Suprapubic skin (tissue), 4 donors: ENCODE results near the gene DGKB. TPM values are rescaled to one million over a fixed set of nuclear protein-coding genes. Genes with fewer than 3 reads are reported as not detected.

Experiments used
- DNase-seq, 2 donors: peaks; one replicate each; pipeline ENCODE4 v3.0.0-alpha.2; 2019; ENCODE audit warnings: low spot score in 2 of 2
- H3K27ac ChIP-seq: fragments of 200-600 bp; sonication (generic); one replicate; pipeline ENCODE4 v1.5.1; 2019
- H3K27me3 ChIP-seq: fragments of 200-600 bp; sonication (generic); one replicate; pipeline ENCODE4 v1.5.1; 2019
- H3K36me3 ChIP-seq: fragments of 200-600 bp; sonication (generic); one replicate; pipeline ENCODE4 v1.5.1; 2019
- H3K4me1 ChIP-seq: fragments of 200-600 bp; sonication (generic); one replicate; pipeline ENCODE4 v1.5.1; 2019
- H3K4me3 ChIP-seq: fragments of 200-600 bp; sonication (generic); one replicate; pipeline ENCODE4 v1.5.1; 2019; ENCODE audit warnings: mild to moderate bottlenecking
- H3K9me3 ChIP-seq: fragments of 200-600 bp; sonication (generic); one replicate; pipeline ENCODE4 v1.5.1; 2019
- EP300 ChIP-seq: sonication (generic); formaldehyde crosslinking; IDR thresholded peaks from one replicate; pipeline ENCODE4 v1.6.1; 2017; ENCODE audit warnings: antibody characterized with exemption
- POLR2A ChIP-seq, 2 donors: fragments of 450-650 bp; IDR thresholded peaks; one replicate each; pipeline ENCODE4 v1.6.1; 2017; ENCODE audit warnings: antibody characterized with exemption in 2 of 2, mild to moderate bottlenecking in 2 of 2, moderate library complexity in 2 of 2
- POLR2AphosphoS5 ChIP-seq, 3 donors: sonication (generic); formaldehyde crosslinking; IDR thresholded peaks; one replicate each; pipeline ENCODE4 v1.6.1; 2017; ENCODE audit warnings: antibody characterized with exemption in 3 of 3
- WGBS: methylation state at CpG from one replicate; pipeline ENCODE4 v1.1.5; 2018; 5-methylcytosine and 5-hydroxymethylcytosine counted together
- total RNA-seq, 4 donors: library from RNA; depleted of rRNA; stranded (reverse); fragments of >200 nt; gene quantifications; one replicate each; pipeline ENCODE4 v1.1.0, GENCODE V29; 2016
- TF ChIP-seq, protein P1 (sequence below), 2 donors: fragments of 200-600 bp in 1 of 2; fragments of 450-650 bp in 1 of 2; sonication (generic) in 1 of 2; IDR thresholded peaks; one replicate each; pipeline ENCODE4 v1.5.1; 2016 to 2019; ENCODE audit warnings: antibody characterized with exemption in 2 of 2, mild to moderate bottlenecking in 1 of 2, moderate library complexity in 1 of 2

Gene DGKB
- total RNA-seq, 4 donors from 2014 or later, result 0.17 to 0.30 TPM; not detected in 2

DNA sequence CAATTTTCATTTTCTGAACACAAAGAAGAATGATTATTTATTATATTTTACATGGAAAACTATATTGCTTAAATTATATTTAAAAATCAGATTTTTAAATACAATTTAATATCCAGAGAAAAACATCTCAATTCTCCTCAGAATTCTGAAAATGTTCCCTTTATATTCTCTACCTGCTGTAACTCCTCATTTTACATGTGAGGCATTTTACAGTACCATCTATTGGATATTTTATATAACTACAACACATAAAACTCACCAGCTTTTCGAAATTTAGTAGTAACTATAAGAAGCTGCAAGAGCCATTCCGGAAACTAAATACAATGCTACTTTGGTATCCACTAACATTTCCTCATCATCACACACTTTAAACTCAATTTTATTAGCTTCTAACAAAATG is 264.6 kb downstream of the DGKB start:
- WGBS, result 75% methylated on average over 2 of the region's 2 CpGs
- DNase-seq, result no peak
- no peak overlapping the region for H3K4me3 ChIP-seq
- H3K4me1 ChIP-seq, result no peaks in the 10 kb centered on the region
- H3K9me3 ChIP-seq, result no peaks in the 10 kb centered on the region
- H3K36me3 ChIP-seq, result no peaks in the 10 kb centered on the region
- no peak for TF ChIP-seq POLR2A (IDR thresholded peaks at IDR 0.05)
- TF ChIP-seq POLR2AphosphoS5 (IDR thresholded peaks at IDR 0.05), result no peak
- TF ChIP-seq, protein P1, sequence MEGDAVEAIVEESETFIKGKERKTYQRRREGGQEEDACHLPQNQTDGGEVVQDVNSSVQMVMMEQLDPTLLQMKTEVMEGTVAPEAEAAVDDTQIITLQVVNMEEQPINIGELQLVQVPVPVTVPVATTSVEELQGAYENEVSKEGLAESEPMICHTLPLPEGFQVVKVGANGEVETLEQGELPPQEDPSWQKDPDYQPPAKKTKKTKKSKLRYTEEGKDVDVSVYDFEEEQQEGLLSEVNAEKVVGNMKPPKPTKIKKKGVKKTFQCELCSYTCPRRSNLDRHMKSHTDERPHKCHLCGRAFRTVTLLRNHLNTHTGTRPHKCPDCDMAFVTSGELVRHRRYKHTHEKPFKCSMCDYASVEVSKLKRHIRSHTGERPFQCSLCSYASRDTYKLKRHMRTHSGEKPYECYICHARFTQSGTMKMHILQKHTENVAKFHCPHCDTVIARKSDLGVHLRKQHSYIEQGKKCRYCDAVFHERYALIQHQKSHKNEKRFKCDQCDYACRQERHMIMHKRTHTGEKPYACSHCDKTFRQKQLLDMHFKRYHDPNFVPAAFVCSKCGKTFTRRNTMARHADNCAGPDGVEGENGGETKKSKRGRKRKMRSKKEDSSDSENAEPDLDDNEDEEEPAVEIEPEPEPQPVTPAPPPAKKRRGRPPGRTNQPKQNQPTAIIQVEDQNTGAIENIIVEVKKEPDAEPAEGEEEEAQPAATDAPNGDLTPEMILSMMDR (IDR thresholded peaks at IDR 0.05), result no peak
- no peak for TF ChIP-seq EP300
- no peak overlapping the region for H3K27ac ChIP-seq
- no peaks in the 10 kb centered on the region for H3K27me3 ChIP-seq

DNA sequence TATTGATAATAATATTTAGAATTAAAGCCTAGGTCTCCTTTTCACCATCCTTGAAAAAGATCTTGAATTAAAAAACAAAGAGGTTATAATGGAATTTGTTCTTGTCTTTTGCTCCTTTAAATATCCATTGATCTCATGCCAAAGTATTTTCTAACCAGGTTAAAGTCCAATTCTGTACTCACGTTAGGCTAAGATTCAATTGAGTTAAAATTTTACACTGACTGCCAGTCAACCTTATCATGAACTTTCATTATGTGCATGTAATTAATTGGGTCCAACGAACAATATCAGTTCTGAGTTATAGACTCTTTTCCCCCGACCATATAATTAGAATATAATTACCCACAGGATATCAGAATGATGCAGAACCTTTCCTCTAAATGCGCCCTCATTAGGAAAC is 266.6 kb downstream of the DGKB start:
- no peak overlapping the region for H3K4me3 ChIP-seq
- H3K4me1 ChIP-seq, result no peaks in the 10 kb centered on the region
- TF ChIP-seq EP300 (no peak), POLR2A (IDR thresholded peaks at IDR 0.05) (no peak), POLR2AphosphoS5 (IDR thresholded peaks at IDR 0.05) (no peak)
- TF ChIP-seq, protein P1 (IDR thresholded peaks at IDR 0.05), result no peak
- H3K9me3 ChIP-seq, result no peaks in the 10 kb centered on the region
- WGBS, result 65% methylated on average over 4 of the region's 4 CpGs
- H3K36me3 ChIP-seq, result no peaks in the 10 kb centered on the region
- no peaks in the 10 kb centered on the region for H3K27me3 ChIP-seq
- no peak for DNase-seq
- H3K27ac ChIP-seq, result no peak overlapping the region

DNA sequence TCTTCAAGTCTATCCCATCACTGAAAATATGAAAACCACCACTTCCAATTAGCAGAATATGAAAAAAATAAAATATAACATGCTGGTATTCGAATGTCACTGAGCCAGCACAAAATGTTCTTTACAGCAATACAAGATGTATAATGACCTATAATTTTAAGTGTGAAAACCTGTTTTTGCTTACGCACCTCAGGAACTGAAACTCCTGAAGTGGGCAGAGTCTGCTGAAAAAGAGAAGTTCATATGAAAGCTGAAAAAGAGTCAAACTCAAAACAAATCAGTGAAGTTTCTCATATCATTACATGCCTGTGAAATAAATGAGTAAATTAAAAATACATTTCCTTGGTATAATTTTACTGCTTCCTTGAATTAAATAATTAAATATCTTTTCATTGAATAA is 272.5 kb downstream of the DGKB start:
- Histone ChIP-seq H3K27ac (no peak overlapping the region), H3K4me3 (no peak overlapping the region), H3K27me3 (no peaks in the 10 kb centered on the region), H3K9me3 (no peaks in the 10 kb centered on the region), H3K36me3 (no peaks in the 10 kb centered on the region), H3K4me1 (no peaks in the 10 kb centered on the region)
- DNase-seq, result no peak
- TF ChIP-seq, protein P1 (IDR thresholded peaks at IDR 0.05), result no peak
- TF ChIP-seq POLR2AphosphoS5 (IDR thresholded peaks at IDR 0.05) (no peak), EP300 (no peak), POLR2A (IDR thresholded peaks at IDR 0.05) (no peak)
- 81% methylated on average over 2 of the region's 2 CpGs for WGBS

DNA sequence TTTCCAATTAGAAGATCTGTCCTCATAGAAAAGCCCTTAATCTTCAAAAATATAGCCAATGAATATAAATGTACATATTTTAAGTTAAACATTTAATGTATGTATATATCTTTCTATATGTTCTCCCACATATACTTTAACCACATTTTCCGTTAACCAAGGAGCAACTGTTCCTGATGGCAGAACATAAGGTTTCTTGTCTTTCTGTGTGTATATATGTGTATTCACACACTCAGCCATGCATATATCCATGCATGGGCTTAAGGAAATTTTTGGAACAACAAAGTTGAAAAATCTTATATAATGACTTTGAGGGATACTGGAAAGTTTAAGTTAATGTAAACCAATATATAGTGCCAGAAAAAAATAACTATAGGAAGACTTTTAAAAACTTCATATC is 274.0 kb downstream of the DGKB start:
- no peak for TF ChIP-seq POLR2A (IDR thresholded peaks at IDR 0.05)
- TF ChIP-seq, protein P1 (IDR thresholded peaks at IDR 0.05), result no peak
- TF ChIP-seq POLR2AphosphoS5 (IDR thresholded peaks at IDR 0.05), result no peak
- no peak for TF ChIP-seq EP300
- DNase-seq, result no peak
- no peaks in the 10 kb centered on the region for H3K9me3 ChIP-seq
- no peaks in the 10 kb centered on the region for H3K27me3 ChIP-seq
- H3K4me3 ChIP-seq, result no peak overlapping the region
- no peak overlapping the region for H3K27ac ChIP-seq
- WGBS, result 85% methylated on average over 1 of the region's 1 CpG
- no peaks in the 10 kb centered on the region for H3K4me1 ChIP-seq
- H3K36me3 ChIP-seq, result no peaks in the 10 kb centered on the region

DNA sequence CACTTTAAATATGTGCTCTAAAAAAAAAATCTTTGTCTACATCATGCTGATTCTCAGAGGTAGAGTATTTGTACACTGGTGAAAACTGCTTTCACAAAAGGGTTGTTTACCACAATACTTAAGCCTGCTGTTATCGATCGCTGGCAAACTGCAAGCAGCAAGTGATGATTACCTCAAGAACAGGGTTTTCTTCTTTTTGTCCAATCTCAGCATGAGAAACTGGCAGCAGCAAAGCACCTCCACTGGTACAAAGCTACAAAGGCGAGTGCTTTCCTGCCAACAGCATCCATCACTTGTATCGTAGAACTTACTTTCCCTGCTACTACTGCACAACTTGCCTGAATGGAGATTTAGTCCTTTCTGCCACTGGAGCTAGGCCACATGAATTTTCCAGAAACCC is 276.5 kb downstream of the DGKB start:
- no peak for TF ChIP-seq EP300
- TF ChIP-seq, protein P1 (IDR thresholded peaks at IDR 0.05), result no peak
- no peak for TF ChIP-seq POLR2AphosphoS5 (IDR thresholded peaks at IDR 0.05)
- TF ChIP-seq POLR2A (IDR thresholded peaks at IDR 0.05), result no peak
- H3K27me3 ChIP-seq, result no peaks in the 10 kb centered on the region
- 75% methylated on average over 4 of the region's 4 CpGs for WGBS

More for the DNA sequence above, 276.5 kb downstream of the DGKB start:
- no peak for DNase-seq
- Histone ChIP-seq H3K36me3 (no peaks in the 10 kb centered on the region), H3K4me1 (no peaks in the 10 kb centered on the region), H3K9me3 (no peaks in the 10 kb centered on the region), H3K27ac (no peak overlapping the region), H3K4me3 (no peak overlapping the region)
